SK-MEL-5 (cell line): Measurements from ENCODE around the gene PEX16. TPM values are rescaled to one million over a fixed set of nuclear protein-coding genes. Genes with fewer than 3 reads are reported as not detected.

Experiments
- DNase-seq: peaks from one replicate; pipeline ENCODE4 v3.0.0-alpha.2; 2016; ENCODE audit warnings: low read depth, low spot score
- in situ Hi-C: cut with HindIII; loops from 2 replicates; pipeline ENCODE4 v1.10.0; 2016; ENCODE audit warnings: low sequenced_read_pairs, high pct_unique_total_duplicates, low pct_unique_long_range_greater_than_20kb
- total RNA-seq: library from RNA; depleted of rRNA; stranded (reverse); fragments of >200 nt; shearing (Covaris generic); gene quantifications from 2 replicates; pipeline ENCODE4 v1.2.3, GENCODE V29; 2014; rRNA removed

Gene PEX16
- total RNA-seq, 1 experiment from 2014 or later: 26.0 TPM

DNA sequence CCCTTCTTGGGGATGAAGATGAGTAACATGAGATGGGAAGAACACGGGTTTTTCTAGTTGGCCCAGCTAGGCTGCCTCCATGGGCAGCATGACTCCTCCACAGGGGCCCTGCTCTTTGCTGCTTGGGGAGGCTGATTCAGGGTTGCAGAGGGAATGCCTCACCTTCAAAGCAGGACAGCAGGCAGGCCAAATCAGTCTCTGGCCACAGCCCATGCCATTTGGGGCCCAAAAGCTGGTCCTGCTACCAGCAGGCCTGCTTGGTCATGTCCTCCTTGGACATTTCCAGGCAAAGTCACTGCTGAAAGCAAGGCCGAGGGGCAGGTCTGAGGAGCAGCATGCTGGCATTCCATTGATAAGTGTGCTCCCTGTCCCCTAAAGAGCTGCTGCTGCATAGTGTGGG, 46.0 kb downstream of the PEX16 start:
- no peak for DNase-seq
- in situ Hi-C loops: no loop called here

DNA sequence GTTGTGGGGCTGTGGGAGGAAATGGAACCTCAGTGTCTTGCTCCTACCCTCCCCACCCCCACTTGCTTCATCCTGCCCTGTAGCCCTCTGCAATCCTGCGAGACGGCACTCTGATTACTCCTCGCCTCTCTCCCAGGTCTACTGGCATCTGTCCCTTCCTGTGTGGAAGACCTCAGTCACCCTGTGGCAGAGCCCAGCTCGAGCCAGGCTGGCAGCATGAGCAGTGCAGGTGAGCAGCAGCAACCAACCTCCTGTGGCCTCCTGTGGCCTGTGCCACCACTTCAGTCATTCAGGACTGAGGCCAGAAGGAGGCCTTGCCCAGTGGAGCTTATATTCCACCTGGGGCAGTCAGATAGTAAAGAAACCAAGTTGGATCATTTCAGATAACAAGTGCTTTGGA, 47.0 kb downstream of the PEX16 start:
- in situ Hi-C loops: no loop called here
- no peak for DNase-seq

DNA sequence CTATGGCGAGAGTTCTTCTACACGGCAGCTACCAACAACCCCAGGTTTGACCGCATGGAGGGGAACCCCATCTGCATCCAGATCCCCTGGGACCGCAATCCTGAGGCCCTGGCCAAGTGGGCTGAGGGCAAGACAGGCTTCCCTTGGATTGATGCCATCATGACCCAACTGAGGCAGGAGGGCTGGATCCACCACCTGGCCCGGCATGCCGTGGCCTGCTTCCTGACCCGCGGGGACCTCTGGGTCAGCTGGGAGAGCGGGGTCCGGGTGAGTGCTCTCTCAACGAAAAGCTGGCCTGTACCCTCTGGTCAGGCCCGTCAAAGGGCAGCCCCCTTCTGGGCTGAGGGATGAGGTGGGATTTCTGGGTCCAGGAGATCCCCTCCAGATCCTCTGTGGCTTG, 48.1 kb downstream of the PEX16 start:
- DNase-seq: no peak
- in situ Hi-C loops: no loop called here

DNA sequence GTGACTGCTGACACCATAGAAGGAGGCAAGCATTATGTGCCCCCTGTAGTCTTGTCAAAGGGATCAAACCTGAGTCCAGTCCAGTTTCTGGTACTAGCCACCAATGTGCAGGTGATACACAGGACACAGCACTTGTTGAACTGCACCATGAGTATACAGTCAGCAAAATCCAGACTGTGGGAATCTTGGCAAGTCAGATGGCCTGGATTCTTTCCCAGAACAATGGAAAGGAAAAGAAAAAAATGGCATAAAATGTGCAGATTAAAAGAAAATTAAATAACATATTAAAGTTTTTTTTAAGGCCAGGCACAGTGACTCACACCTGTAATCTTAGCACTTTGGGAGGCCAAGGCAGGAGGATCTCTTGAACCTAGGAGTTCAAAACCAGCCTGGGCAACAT, 53.6 kb downstream of the PEX16 start:
- no peak for DNase-seq
- in situ Hi-C loops: no loop called here

DNA sequence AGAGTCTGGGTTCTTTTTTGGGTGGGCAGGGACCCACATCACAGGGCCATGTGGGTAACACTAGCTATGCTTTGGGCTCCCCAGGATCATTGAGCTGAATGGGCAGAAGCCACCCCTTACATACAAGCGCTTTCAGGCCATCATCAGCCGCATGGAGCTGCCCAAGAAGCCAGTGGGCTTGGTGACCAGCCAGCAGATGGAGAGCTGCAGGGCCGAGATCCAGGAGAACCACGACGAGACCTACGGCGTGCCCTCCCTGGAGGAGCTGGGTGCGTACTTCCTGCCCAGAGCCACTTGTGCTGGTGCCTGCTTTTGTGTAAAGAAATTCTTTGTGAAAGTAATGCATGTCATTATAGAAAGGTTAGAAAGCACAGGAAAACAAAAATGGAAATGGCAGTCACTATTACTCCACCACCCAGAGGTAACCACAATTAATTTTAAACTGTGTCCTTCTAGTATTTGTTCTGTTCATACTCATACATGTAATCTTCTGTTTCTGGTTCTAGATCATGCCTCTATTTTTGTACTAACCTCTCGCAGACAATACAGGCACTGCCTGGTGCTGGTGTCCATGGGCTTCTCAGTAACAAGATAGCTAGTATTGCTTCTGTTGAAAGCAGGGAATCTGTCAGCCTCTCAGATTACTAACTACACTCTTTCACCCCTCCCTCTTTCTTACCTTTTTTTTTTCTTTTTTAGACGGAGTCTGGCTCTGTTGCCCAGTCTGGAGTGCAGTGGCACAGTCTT, 56.7 kb downstream of the PEX16 start:
- in situ Hi-C loops: no loop called here
- DNase-seq: no peak

DNA sequence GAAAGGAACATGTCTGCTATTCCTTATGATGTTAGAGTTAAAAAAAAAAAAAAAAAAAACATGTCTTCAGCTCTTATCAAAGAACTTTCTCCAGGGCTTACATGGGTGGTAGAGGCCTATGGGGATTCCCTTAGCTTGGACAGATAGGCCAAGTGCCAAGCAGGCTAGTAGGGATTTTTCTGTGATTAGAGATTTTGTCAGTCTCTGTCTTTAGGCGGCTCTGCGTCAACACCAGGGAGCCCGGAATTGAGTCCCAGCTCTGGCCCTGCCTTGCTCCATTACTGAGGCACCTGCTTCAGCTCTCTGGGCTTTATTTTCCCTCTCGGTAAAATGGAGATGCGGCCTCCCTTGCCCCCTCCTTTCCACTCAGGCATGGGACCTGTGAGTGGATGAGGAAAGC, 57.3 kb downstream of the PEX16 start:
- no peak for DNase-seq
- in situ Hi-C loops: no loop called here

Other genes with a start within 250 kb of the PEX16 start
- 2.2 and 2.5 TPM in 2 replicates for gene SLC35C1, start 112.7 kb downstream of the PEX16 start, total RNA-seq
- gene CRY2, start 70.4 kb downstream of the PEX16 start, total RNA-seq: 5.1 and 5.4 TPM in 2 replicates
- 14.3 and 16.1 TPM in 2 replicates for gene MAPK8IP1, start 32.2 kb downstream of the PEX16 start, total RNA-seq
- gene FREY1, start 10.6 kb downstream of the PEX16 start, total RNA-seq: 0.37 and 1.2 TPM in 2 replicates
- 0.16 and 0.37 TPM in 2 replicates for gene LARGE2, start 4.8 kb upstream of the PEX16 start, total RNA-seq
- 15.2 and 15.3 TPM in 2 replicates for gene PHF21A, start 203.6 kb upstream of the PEX16 start, total RNA-seq